Activated CD4-positive, alpha-beta T cell treated with anti-CD3 and anti-CD28 coated beads for 36 hours (primary cell): Measurements from ENCODE around the gene DGCR8. TPM values are rescaled to one million over a fixed set of nuclear protein-coding genes. Genes with fewer than 3 reads are reported as not detected.

Experiments used
- ATAC-seq: fragments of 200-7000 bp; cut with Tn5 transposase; one replicate; pipeline ENCODE4 v1.10.0; 2021; ENCODE audit warnings: mild to moderate bottlenecking, moderate library complexity
- CTCF ChIA-PET: fragments of 350-600 bp; sonication (Branson Sonifier 250); formaldehyde crosslinking; loops from one replicate; lab custom pipeline; 2021; ENCODE audit warnings: antibody characterized with exemption; lab: Charles Lee
- POLR2A ChIA-PET: fragments of 350-600 bp; sonication (Branson Sonifier 250); formaldehyde crosslinking; loops from one replicate; lab custom pipeline; 2021; ENCODE audit warnings: antibody characterized with exemption, inconsistent platforms; lab: Charles Lee
- DNase-seq: peaks from one replicate; pipeline ENCODE4 v3.0.0-alpha.2; 2020
- H3K27ac Mint-ChIP-seq: one replicate; pipeline ENCODE4 v1.8.0; 2021; ENCODE audit warnings: mixed read lengths
- H3K27me3 Mint-ChIP-seq: one replicate; pipeline ENCODE4 v1.8.0; 2021; ENCODE audit warnings: mixed read lengths
- H3K36me3 Mint-ChIP-seq: one replicate; pipeline ENCODE4 v1.8.0; 2021; ENCODE audit warnings: low read depth, mixed read lengths
- H3K4me1 Mint-ChIP-seq: one replicate; pipeline ENCODE4 v1.8.0; 2021; ENCODE audit warnings: mixed read lengths
- H3K4me3 Mint-ChIP-seq: one replicate; pipeline ENCODE4 v1.8.0; 2021; ENCODE audit warnings: mild to moderate bottlenecking, moderate library complexity, mixed read lengths
- H3K9me3 Mint-ChIP-seq: one replicate; pipeline ENCODE4 v1.8.0; 2021; ENCODE audit warnings: low read depth, mixed read lengths
- intact Hi-C, 2 experiments: fragments of 100-400 bp; cut with DNase I in 1 of 2; cut with micrococcal nuclease in 1 of 2; formaldehyde crosslinking; loops; one replicate each; pipeline versions ENCODE4 v1.14.2 to v1.15.1; 2022 to 2024; cut with DNase I, micrococcal nuclease
- total RNA-seq, 2 experiments: library from RNA; stranded (reverse); gene quantifications; one replicate each; pipeline ENCODE4 v1.2.3, GENCODE V29; 2021

Gene DGCR8
- total RNA-seq, 2 experiments from 2014 or later = 31.8 to 32.3 TPM

GRCh38 chr22:20137671-20138416 lies 57.8 kb downstream of the DGCR8 start:
- DNase-seq (no peak), ATAC-seq (no peak)
- peaks cover 25% of the 10 kb centered on the region for H3K4me1 Mint-ChIP-seq
- no peak overlapping the region for H3K27ac Mint-ChIP-seq
- no peaks in the 10 kb centered on the region for H3K27me3 Mint-ChIP-seq
- no peak overlapping the region for H3K4me3 Mint-ChIP-seq
- no peaks in the 10 kb centered on the region for H3K36me3 Mint-ChIP-seq
- intact Hi-C loops = no loop called here
- H3K9me3 Mint-ChIP-seq = no peaks in the 10 kb centered on the region
- POLR2A ChIA-PET = no interaction called here
- CTCF ChIA-PET = interaction anchor here (0.6 to 1.0 kb wide), 2 partner anchors 7 to 21 kb away, joined by 3 read pairs; no protein-coding TSS in a partner anchor

- Mint-ChIP-seq H3K4me1 (peaks cover 20% of the 10 kb centered on the region), H3K36me3 (no peaks in the 10 kb centered on the region), H3K27me3 (no peaks in the 10 kb centered on the region), H3K9me3 (no peaks in the 10 kb centered on the region), H3K27ac (no peak overlapping the region), H3K4me3 (no peak overlapping the region)
- no peak for DNase-seq
- ChIA-PET CTCF (no interaction called here), POLR2A (no interaction called here)
- no peak for ATAC-seq
- intact Hi-C loops = no loop called here
Observed at GRCh38 chr22:20138417-20138738, 58.3 kb downstream of the DGCR8 start.

GRCh38 chr22:20138868-20139267 lies 58.8 kb downstream of the DGCR8 start:
- no peak overlapping the region for H3K4me3 Mint-ChIP-seq
- no peak for ATAC-seq
- H3K4me1 Mint-ChIP-seq = peaks cover 16% of the 10 kb centered on the region
- no peak for DNase-seq
- intact Hi-C loops = no loop called here
- H3K27ac Mint-ChIP-seq = no peak overlapping the region
- CTCF ChIA-PET = no interaction called here
- H3K27me3 Mint-ChIP-seq = no peaks in the 10 kb centered on the region
- POLR2A ChIA-PET = no interaction called here
- no peaks in the 10 kb centered on the region for H3K36me3 Mint-ChIP-seq
- no peaks in the 10 kb centered on the region for H3K9me3 Mint-ChIP-seq

- DNase-seq = no peak
- intact Hi-C loops = no loop called here
- CTCF ChIA-PET = no interaction called here
Observed at GRCh38 chr22:20139391-20140106, 59.5 kb downstream of the DGCR8 start.

GRCh38 chr22:20140107-20140445 lies 60.0 kb downstream of the DGCR8 start:
- no peak overlapping the region for H3K27ac Mint-ChIP-seq
- H3K36me3 Mint-ChIP-seq = no peaks in the 10 kb centered on the region
- H3K9me3 Mint-ChIP-seq = no peaks in the 10 kb centered on the region
- intact Hi-C loops = no loop called here
- no peak overlapping the region for H3K4me3 Mint-ChIP-seq
- DNase-seq = no peak
- no peak for ATAC-seq
- H3K4me1 Mint-ChIP-seq = peaks cover 10% of the 10 kb centered on the region
- ChIA-PET CTCF (no interaction called here), POLR2A (no interaction called here)
- H3K27me3 Mint-ChIP-seq = no peaks in the 10 kb centered on the region

More at GRCh38 chr22:20139391-20140106, 59.5 kb downstream of the DGCR8 start:
- Mint-ChIP-seq H3K4me3 (no peak overlapping the region), H3K9me3 (no peaks in the 10 kb centered on the region), H3K27me3 (no peaks in the 10 kb centered on the region), H3K4me1 (peaks cover 10% of the 10 kb centered on the region), H3K27ac (no peak overlapping the region), H3K36me3 (no peaks in the 10 kb centered on the region)
- no peak for ATAC-seq
- POLR2A ChIA-PET = no interaction called here

GRCh38 chr22:20140521-20140964 lies 60.5 kb downstream of the DGCR8 start:
- CTCF ChIA-PET = no interaction called here
- no peaks in the 10 kb centered on the region for H3K9me3 Mint-ChIP-seq
- no peak for DNase-seq
- no peak overlapping the region for H3K27ac Mint-ChIP-seq
- intact Hi-C loops = no loop called here
- no peak overlapping the region for H3K4me3 Mint-ChIP-seq
- POLR2A ChIA-PET = no interaction called here
- ATAC-seq = no peak
- H3K27me3 Mint-ChIP-seq = no peaks in the 10 kb centered on the region
- peaks cover 10% of the 10 kb centered on the region for H3K4me1 Mint-ChIP-seq
- no peaks in the 10 kb centered on the region for H3K36me3 Mint-ChIP-seq

GRCh38 chr22:20141186-20142077 lies 61.4 kb downstream of the DGCR8 start:
- Mint-ChIP-seq H3K9me3 (no peaks in the 10 kb centered on the region), H3K27ac (no peak overlapping the region), H3K4me1 (peaks cover 8% of the 10 kb centered on the region), H3K27me3 (no peaks in the 10 kb centered on the region), H3K36me3 (no peaks in the 10 kb centered on the region), H3K4me3 (no peak overlapping the region)
- POLR2A ChIA-PET = no interaction called here
- CTCF ChIA-PET = no interaction called here
- ATAC-seq (no peak), DNase-seq (no peak)
- intact Hi-C loops = no loop called here

GRCh38 chr22:20142711-20143621 lies 62.9 kb downstream of the DGCR8 start:
- Mint-ChIP-seq H3K36me3 (no peaks in the 10 kb centered on the region), H3K9me3 (no peaks in the 10 kb centered on the region), H3K4me3 (no peak overlapping the region), H3K4me1 (peaks cover 5% of the 10 kb centered on the region), H3K27me3 (no peaks in the 10 kb centered on the region), H3K27ac (no peak overlapping the region)
- DNase-seq = no peak
- ChIA-PET POLR2A (no interaction called here), CTCF (no interaction called here)
- intact Hi-C loops = no loop called here
- no peak for ATAC-seq

GRCh38 chr22:20143883-20144665 lies 64.0 kb downstream of the DGCR8 start:
- intact Hi-C loops = no loop called here
- ATAC-seq (no peak), DNase-seq (no peak)
- Mint-ChIP-seq H3K27ac (no peak overlapping the region), H3K27me3 (no peaks in the 10 kb centered on the region), H3K4me1 (peaks cover 2% of the 10 kb centered on the region), H3K36me3 (no peaks in the 10 kb centered on the region), H3K4me3 (no peak overlapping the region), H3K9me3 (no peaks in the 10 kb centered on the region)
- ChIA-PET POLR2A (no interaction called here), CTCF (interaction anchor here (0.6 kb wide), 1 partner anchor 54 kb away, joined by 3 read pairs; no protein-coding TSS in a partner anchor)

GRCh38 chr22:20145206-20145831 lies 65.3 kb downstream of the DGCR8 start:
- Mint-ChIP-seq H3K36me3 (no peaks in the 10 kb centered on the region), H3K27ac (no peak overlapping the region), H3K27me3 (no peaks in the 10 kb centered on the region), H3K9me3 (no peaks in the 10 kb centered on the region), H3K4me1 (peaks cover 2% of the 10 kb centered on the region), H3K4me3 (no peak overlapping the region)
- ATAC-seq (no peak), DNase-seq (no peak)
- POLR2A ChIA-PET = no interaction called here
- intact Hi-C loops = no loop called here
- CTCF ChIA-PET = interaction anchor here (0.6 kb wide), 1 partner anchor 8 kb away, joined by 3 read pairs; no protein-coding TSS in a partner anchor
